H9 (cell line): ENCODE results near the gene CCM2. TPM values are rescaled to one million over a fixed set of nuclear protein-coding genes. Genes with fewer than 3 reads are reported as not detected.

Experiments
- DNase-seq: peaks from one replicate; pipeline ENCODE4 v3.0.0-alpha.2; 2017
- H2AFZ ChIP-seq: one replicate; pipeline ENCODE4 v1.6.1; 2013; ENCODE audit warnings: mild to moderate bottlenecking, low read length, control low read depth, moderate library complexity
- H2AK5ac ChIP-seq: 2 replicates; pipeline ENCODE4 v1.6.1; 2013; ENCODE audit warnings: low read length, control low read depth, mixed read lengths; ENCODE audit not compliant: insufficient read length
- H2BK120ac ChIP-seq: one replicate; pipeline ENCODE4 v1.6.1; 2013; ENCODE audit warnings: low read depth, mild to moderate bottlenecking, low read length, control low read depth, inconsistent platforms; ENCODE audit not compliant: poor library complexity, severe bottlenecking
- H2BK12ac ChIP-seq: 2 replicates; pipeline ENCODE4 v1.6.1; 2013; ENCODE audit warnings: low read length, control low read depth, mixed read lengths, low read depth; ENCODE audit not compliant: insufficient read length
- H2BK15ac ChIP-seq: 2 replicates; pipeline ENCODE4 v1.6.1; 2013; ENCODE audit warnings: low read depth, low read length, control low read depth
- H2BK20ac ChIP-seq: one replicate; pipeline ENCODE4 v1.6.1; 2013; ENCODE audit warnings: low read depth, mild to moderate bottlenecking, low read length, control low read depth, inconsistent platforms; ENCODE audit not compliant: poor library complexity, severe bottlenecking
- H2BK5ac ChIP-seq: 2 replicates; pipeline ENCODE4 v1.6.1; 2013; ENCODE audit warnings: low read length, control low read depth, mixed read lengths; ENCODE audit not compliant: insufficient read length
- H3K14ac ChIP-seq: 2 replicates; pipeline ENCODE4 v1.6.1; 2013; ENCODE audit warnings: low read length, control low read depth; ENCODE audit not compliant: insufficient read depth
- H3K18ac ChIP-seq: 2 replicates; pipeline ENCODE4 v1.6.1; 2013; ENCODE audit warnings: low read depth, mild to moderate bottlenecking, mixed read lengths, low read length, control low read depth; ENCODE audit not compliant: insufficient read length
- H3K23ac ChIP-seq: 2 replicates; pipeline ENCODE4 v1.6.1; 2013; ENCODE audit warnings: low read length, control low read depth, mixed read lengths, low read depth; ENCODE audit not compliant: insufficient read length
- H3K23me2 ChIP-seq: 2 replicates; pipeline ENCODE4 v1.6.1; 2013; ENCODE audit warnings: low read depth, mild to moderate bottlenecking, mixed read lengths, low read length, control low read depth; ENCODE audit not compliant: insufficient read length, poor library complexity, severe bottlenecking
- H3K27ac ChIP-seq: 2 replicates; pipeline ENCODE4 v1.5.1; 2013; ENCODE audit warnings: low read length, control low read depth, mixed read lengths, low read depth; ENCODE audit not compliant: insufficient read length
- H3K27me3 ChIP-seq: 2 replicates; pipeline ENCODE4 v1.6.1; 2013; ENCODE audit warnings: low read length, control low read depth, inconsistent platforms; ENCODE audit not compliant: insufficient read depth
- H3K4ac ChIP-seq: 2 replicates; pipeline ENCODE4 v1.6.1; 2013; ENCODE audit warnings: low read depth, mild to moderate bottlenecking, control low read depth, inconsistent platforms, low read length, moderate library complexity
- H3K4me1 ChIP-seq: 2 replicates; pipeline ENCODE4 v1.6.1; 2013; ENCODE audit warnings: low read length, control low read depth, inconsistent platforms; ENCODE audit not compliant: insufficient read depth
- H3K4me2 ChIP-seq: 2 replicates; pipeline ENCODE4 v1.6.1; 2013; ENCODE audit warnings: low read length, control low read depth, mixed read lengths; ENCODE audit not compliant: insufficient read length, insufficient read depth
- H3K56ac ChIP-seq: 2 replicates; pipeline ENCODE4 v1.6.1; 2013; ENCODE audit warnings: low read depth, mild to moderate bottlenecking, mixed read lengths, low read length, control low read depth; ENCODE audit not compliant: insufficient read length
- H3K79me1 ChIP-seq: 2 replicates; pipeline ENCODE4 v1.6.1; 2013; ENCODE audit warnings: low read depth, mild to moderate bottlenecking, moderate library complexity, low read length, control low read depth, inconsistent platforms; ENCODE audit not compliant: insufficient read depth, poor library complexity, severe bottlenecking
- H3K79me2 ChIP-seq: 2 replicates; pipeline ENCODE4 v1.6.1; 2013; ENCODE audit warnings: low read length, control low read depth, inconsistent platforms; ENCODE audit not compliant: insufficient read depth
- H3K9ac ChIP-seq: 2 replicates; pipeline ENCODE4 v1.6.1; 2013; ENCODE audit warnings: low read length, control low read depth, mixed read lengths; ENCODE audit not compliant: insufficient read length; ENCODE audit errors: extremely low read depth
- H3K9me3 ChIP-seq: one replicate; pipeline ENCODE4 v1.6.1; 2013; ENCODE audit warnings: low read depth, low read length, inconsistent platforms; ENCODE audit not compliant: control insufficient read depth
- H3T11ph ChIP-seq: one replicate; pipeline ENCODE4 v1.6.1; 2013; ENCODE audit warnings: mild to moderate bottlenecking, low read length, control low read depth, inconsistent platforms
- H4K20me1 ChIP-seq: one replicate; pipeline ENCODE4 v1.6.1; 2013; ENCODE audit not compliant: control insufficient read depth, insufficient read length, insufficient read depth
- H4K5ac ChIP-seq: 2 replicates; pipeline ENCODE4 v1.6.1; 2013; ENCODE audit warnings: low read depth, mild to moderate bottlenecking, mixed read lengths, low read length, control low read depth; ENCODE audit not compliant: insufficient read length
- H4K8ac ChIP-seq: replicated peaks from 2 replicates; pipeline ENCODE4 v1.6.1; 2013; ENCODE audit warnings: low read length, control low read depth, mixed read lengths, low read depth; ENCODE audit not compliant: insufficient read length
- H4K91ac ChIP-seq: 2 replicates; pipeline ENCODE4 v1.6.1; 2013; ENCODE audit warnings: low read depth, mild to moderate bottlenecking, moderate library complexity, mixed read lengths, low read length, control low read depth; ENCODE audit not compliant: insufficient read length
- H3K27ac Mint-ChIP-seq, 3 experiments: 2 replicates in 2 of 3; 3 replicates in 1 of 3; pipeline ENCODE4 v1.8.0; 2020 to 2021; ENCODE audit warnings: mixed read lengths in 3 of 3, mild to moderate bottlenecking in 1 of 3, moderate library complexity in 1 of 3
- H3K27me3 Mint-ChIP-seq: 2 replicates; pipeline ENCODE4 v1.8.0; 2021; ENCODE audit warnings: low read depth, mild to moderate bottlenecking, moderate library complexity, mixed read lengths
- H3K36me3 Mint-ChIP-seq, 3 experiments: 2 replicates in 2 of 3; 3 replicates in 1 of 3; pipeline ENCODE4 v1.8.0; 2020 to 2021; ENCODE audit warnings: low read depth in 3 of 3, mixed read lengths in 3 of 3; ENCODE audit not compliant: insufficient read depth in 1 of 3
- H3K4me1 Mint-ChIP-seq, 2 experiments: 2 replicates each; pipeline ENCODE4 v1.8.0; 2020; ENCODE audit warnings: mixed read lengths in 2 of 2
- H3K4me3 Mint-ChIP-seq, 2 experiments: 2 replicates in 1 of 2; 3 replicates in 1 of 2; pipeline ENCODE4 v1.8.0; 2020 to 2021; ENCODE audit warnings: mild to moderate bottlenecking in 2 of 2, mixed read lengths in 2 of 2, moderate library complexity in 1 of 2
- H3K9me3 Mint-ChIP-seq, 2 experiments: 2 replicates in 1 of 2; 3 replicates in 1 of 2; pipeline ENCODE4 v1.8.0; 2020; ENCODE audit warnings: mild to moderate bottlenecking in 2 of 2, mixed read lengths in 2 of 2, moderate library complexity in 1 of 2
- WGBS: extraction: QIAGEN DNeasy Blood & Tissue Kit; methylation state at CpG from one replicate; pipeline ENCODE4 v1.1.7; 2013; ENCODE audit warnings: missing lambda C conversion rate, low lambda C conversion rate, mixed read lengths; ENCODE audit not compliant: insufficient read length; ENCODE audit errors: extremely low coverage; 5-methylcytosine and 5-hydroxymethylcytosine counted together
- total RNA-seq: library from RNA; stranded (reverse); gene quantifications from 2 replicates; pipeline ENCODE4 v1.2.1, GENCODE V29; 2021
- TF ChIP-seq, protein P1 (sequence below): fragments of 200-600 bp; sonication (generic); conservative IDR thresholded peaks from 3 replicates; pipeline ENCODE4 v1.8.0; 2021; ENCODE audit warnings: antibody characterized with exemption, mild to moderate bottlenecking

Gene CCM2
- total RNA-seq, 1 experiment from 2014 or later: 30.4 TPM

DNA sequence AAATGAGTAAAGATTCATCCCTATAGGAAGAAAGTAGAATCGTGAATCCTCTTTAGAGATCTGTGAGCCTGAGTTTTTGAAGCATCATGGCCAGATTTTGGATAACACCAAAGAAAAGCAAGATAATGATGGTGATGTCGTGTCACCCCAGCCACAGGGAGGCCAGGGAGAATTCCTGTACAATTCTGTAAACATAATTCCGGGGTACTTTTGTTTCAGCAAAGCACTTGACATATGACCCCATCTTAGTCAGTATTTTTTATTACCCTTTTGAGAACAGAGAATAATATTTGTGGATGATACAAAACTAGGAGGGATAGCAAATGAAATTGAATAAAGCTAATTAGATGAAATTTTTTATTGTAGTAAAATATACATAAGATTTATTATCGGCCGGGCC, 55.0 kb downstream of the CCM2 start:
- H4K8ac ChIP-seq: no peak overlapping the region
- no peaks in the 10 kb centered on the region for H3K9me3 ChIP-seq
- H3K23ac ChIP-seq: no peak overlapping the region
- H4K20me1 ChIP-seq: no peaks in the 10 kb centered on the region
- no peaks in the 10 kb centered on the region for H3K27me3 Mint-ChIP-seq
- no peaks in the 10 kb centered on the region; a peak in 1 of 7 replicates for H3K36me3 Mint-ChIP-seq
- H4K5ac ChIP-seq: no peak overlapping the region
- no peaks in the 10 kb centered on the region for H3K4me1 ChIP-seq
- H3K79me1 ChIP-seq: no peaks in the 10 kb centered on the region
- no peak overlapping the region for H2BK20ac ChIP-seq
- no peaks in the 10 kb centered on the region for H3K4me1 Mint-ChIP-seq
- no peak overlapping the region for H4K91ac ChIP-seq
- no peak overlapping the region for H2BK15ac ChIP-seq
- no CpG with 5 or more reads among the region's 5 CpGs for WGBS
- DNase-seq: no peak
- H3K18ac ChIP-seq: no peak overlapping the region
- no peak overlapping the region for H3K4me2 ChIP-seq
- TF ChIP-seq, protein P1, sequence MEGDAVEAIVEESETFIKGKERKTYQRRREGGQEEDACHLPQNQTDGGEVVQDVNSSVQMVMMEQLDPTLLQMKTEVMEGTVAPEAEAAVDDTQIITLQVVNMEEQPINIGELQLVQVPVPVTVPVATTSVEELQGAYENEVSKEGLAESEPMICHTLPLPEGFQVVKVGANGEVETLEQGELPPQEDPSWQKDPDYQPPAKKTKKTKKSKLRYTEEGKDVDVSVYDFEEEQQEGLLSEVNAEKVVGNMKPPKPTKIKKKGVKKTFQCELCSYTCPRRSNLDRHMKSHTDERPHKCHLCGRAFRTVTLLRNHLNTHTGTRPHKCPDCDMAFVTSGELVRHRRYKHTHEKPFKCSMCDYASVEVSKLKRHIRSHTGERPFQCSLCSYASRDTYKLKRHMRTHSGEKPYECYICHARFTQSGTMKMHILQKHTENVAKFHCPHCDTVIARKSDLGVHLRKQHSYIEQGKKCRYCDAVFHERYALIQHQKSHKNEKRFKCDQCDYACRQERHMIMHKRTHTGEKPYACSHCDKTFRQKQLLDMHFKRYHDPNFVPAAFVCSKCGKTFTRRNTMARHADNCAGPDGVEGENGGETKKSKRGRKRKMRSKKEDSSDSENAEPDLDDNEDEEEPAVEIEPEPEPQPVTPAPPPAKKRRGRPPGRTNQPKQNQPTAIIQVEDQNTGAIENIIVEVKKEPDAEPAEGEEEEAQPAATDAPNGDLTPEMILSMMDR: no peak
- no peak overlapping the region for H3K14ac ChIP-seq
- H3K56ac ChIP-seq: no peak overlapping the region
- H3K9ac ChIP-seq: no peak overlapping the region
- no peak overlapping the region for H2BK12ac ChIP-seq
- H3K9me3 Mint-ChIP-seq: no peaks in the 10 kb centered on the region
- H3K4me3 Mint-ChIP-seq: no peak overlapping the region
- H3K79me2 ChIP-seq: peaks cover 1% of the 10 kb centered on the region; the same call in 1 of the 2 replicates
- no peak overlapping the region for H2AK5ac ChIP-seq
- no peaks in the 10 kb centered on the region for H3K23me2 ChIP-seq
- H3K4ac ChIP-seq: no peak overlapping the region
- no peak overlapping the region for H2AFZ ChIP-seq
- no peaks in the 10 kb centered on the region for H3K27me3 ChIP-seq
- no peak overlapping the region for H3T11ph ChIP-seq
- H2BK120ac ChIP-seq: no peak overlapping the region
- H2BK5ac ChIP-seq: no peak overlapping the region
- no peak overlapping the region for H3K27ac ChIP-seq
- no peak overlapping the region; a peak in 1 of 7 replicates for H3K27ac Mint-ChIP-seq
